ENCODE data around the gene PRR22.
"Not testable (repeated sequence)": the region's sequence is repeated elsewhere in the genome, so short reads cannot be mapped to it uniquely, and the experiment has no call there.

The PRR22 gene

GRCh38 chr19:5782945-5783919 is 1.3 kb downstream of the PRR22 start:
- H3K27me3 ChIP-seq (ENCODE audit: insufficient read depth, insufficient read length): no peaks in the 10 kb centered on the region
- H3K9ac ChIP-seq (ENCODE audit: insufficient read length, low read depth): no peak overlapping the region
- peaks cover 4% of the 10 kb centered on the region for H3K4me1 ChIP-seq (ENCODE audit: insufficient read depth, insufficient read length)
- no peak for DNase-seq (ENCODE audit: low read depth, low spot score)
- H3K9me3 ChIP-seq (ENCODE audit: insufficient read depth, low read length): no peaks in the 10 kb centered on the region
- H3K36me3 ChIP-seq (ENCODE audit: insufficient read depth, insufficient read length, low read length): peaks cover 63% of the 10 kb centered on the region
- no peak for TF ChIP-seq SUZ12 (IDR thresholded peaks at IDR 0.05; ENCODE audit: extremely low read depth, insufficient read depth, insufficient read length)
- no peak for TF ChIP-seq YY1 (IDR thresholded peaks at IDR 0.05; ENCODE audit: insufficient read depth, insufficient read length)
- no peak for TF ChIP-seq ZNF274 (IDR thresholded peaks at IDR 0.05; ENCODE audit: low read depth, low read length)
- H3K4me3 ChIP-seq (ENCODE audit: insufficient read length, low read depth): no peak overlapping the region

GRCh38 chr19:5782322-5782721 is 2.2 kb downstream of the PRR22 start:
- peaks cover 2% of the 10 kb centered on the region for H3K4me1 ChIP-seq (ENCODE audit: insufficient read depth, insufficient read length)
- no peak for TF ChIP-seq SUZ12 (IDR thresholded peaks at IDR 0.05; ENCODE audit: extremely low read depth, insufficient read depth, insufficient read length)
- no peak for TF ChIP-seq YY1 (IDR thresholded peaks at IDR 0.05; ENCODE audit: insufficient read depth, insufficient read length)
- no peak for TF ChIP-seq ZNF274 (IDR thresholded peaks at IDR 0.05; ENCODE audit: low read depth, low read length)
- H3K4me3 ChIP-seq (ENCODE audit: insufficient read length, low read depth): no peak overlapping the region
- DNase-seq (ENCODE audit: low read depth, low spot score): no peak
- peaks cover 54% of the 10 kb centered on the region for H3K36me3 ChIP-seq (ENCODE audit: insufficient read depth, insufficient read length, low read length)
- no peaks in the 10 kb centered on the region for H3K9me3 ChIP-seq (ENCODE audit: insufficient read depth, low read length)
- H3K9ac ChIP-seq (ENCODE audit: insufficient read length, low read depth): no peak overlapping the region
- H3K27me3 ChIP-seq (ENCODE audit: insufficient read depth, insufficient read length): no peaks in the 10 kb centered on the region

GRCh38 chr19:5780916-5781315 is 3.6 kb downstream of the PRR22 start:
- H3K9me3 ChIP-seq (ENCODE audit: insufficient read depth, low read length); DNase-seq (ENCODE audit: low read depth, low spot score); H3K4me3 ChIP-seq (ENCODE audit: insufficient read length, low read depth); H3K4me1 ChIP-seq (ENCODE audit: insufficient read depth, insufficient read length); H3K9ac ChIP-seq (ENCODE audit: insufficient read length, low read depth); H3K27me3 ChIP-seq (ENCODE audit: insufficient read depth, insufficient read length): not testable (repeated sequence)
- H3K36me3 ChIP-seq (ENCODE audit: insufficient read depth, insufficient read length, low read length): peaks cover 40% of the 10 kb centered on the region

- H3K9me3 ChIP-seq (ENCODE audit: insufficient read depth, low read length): no peaks in the 10 kb centered on the region
- peaks cover 2% of the 10 kb centered on the region for H3K4me1 ChIP-seq (ENCODE audit: insufficient read depth, insufficient read length)
- H3K9ac ChIP-seq (ENCODE audit: insufficient read length, low read depth): no peak overlapping the region
- TF ChIP-seq ZNF274 (IDR thresholded peaks at IDR 0.05; ENCODE audit: low read depth, low read length): no peak
- no peak for TF ChIP-seq SUZ12 (IDR thresholded peaks at IDR 0.05; ENCODE audit: extremely low read depth, insufficient read depth, insufficient read length)
- no peak for TF ChIP-seq YY1 (IDR thresholded peaks at IDR 0.05; ENCODE audit: insufficient read depth, insufficient read length)
- peaks cover 17% of the 10 kb centered on the region for H3K36me3 ChIP-seq (ENCODE audit: insufficient read depth, insufficient read length, low read length)
- no peak for DNase-seq (ENCODE audit: low read depth, low spot score)
- H3K27me3 ChIP-seq (ENCODE audit: insufficient read depth, insufficient read length): no peaks in the 10 kb centered on the region
- H3K4me3 ChIP-seq (ENCODE audit: insufficient read length, low read depth): no peak overlapping the region
Measured at GRCh38 chr19:5778402-5778801, 6.1 kb downstream of the PRR22 start.

GRCh38 chr19:5775668-5776309 is 8.8 kb downstream of the PRR22 start:
- peaks cover 10% of the 10 kb centered on the region for H3K4me1 ChIP-seq (ENCODE audit: insufficient read depth, insufficient read length)
- no peaks in the 10 kb centered on the region for H3K36me3 ChIP-seq (ENCODE audit: insufficient read depth, insufficient read length, low read length)
- H3K9ac ChIP-seq (ENCODE audit: insufficient read length, low read depth): no peak overlapping the region
- no peak for TF ChIP-seq SUZ12 (IDR thresholded peaks at IDR 0.05; ENCODE audit: extremely low read depth, insufficient read depth, insufficient read length)
- no peak for TF ChIP-seq YY1 (IDR thresholded peaks at IDR 0.05; ENCODE audit: insufficient read depth, insufficient read length)
- no peak for TF ChIP-seq ZNF274 (IDR thresholded peaks at IDR 0.05; ENCODE audit: low read depth, low read length)
- no peaks in the 10 kb centered on the region for H3K27me3 ChIP-seq (ENCODE audit: insufficient read depth, insufficient read length)
- H3K4me3 ChIP-seq (ENCODE audit: insufficient read length, low read depth): no peak overlapping the region
- H3K9me3 ChIP-seq (ENCODE audit: insufficient read depth, low read length): no peaks in the 10 kb centered on the region
- no peak for DNase-seq (ENCODE audit: low read depth, low spot score)

- Histone ChIP-seq H3K4me3 (ENCODE audit: insufficient read length, low read depth) (no peak overlapping the region), H3K36me3 (ENCODE audit: insufficient read depth, insufficient read length, low read length) (no peaks in the 10 kb centered on the region), H3K9me3 (ENCODE audit: insufficient read depth, low read length) (no peaks in the 10 kb centered on the region), H3K27me3 (ENCODE audit: insufficient read depth, insufficient read length) (no peaks in the 10 kb centered on the region), H3K9ac (ENCODE audit: insufficient read length, low read depth) (no peak overlapping the region), H3K4me1 (ENCODE audit: insufficient read depth, insufficient read length) (peaks cover 10% of the 10 kb centered on the region)
- DNase-seq (ENCODE audit: low read depth, low spot score): no peak
- no peak for TF ChIP-seq YY1 (IDR thresholded peaks at IDR 0.05; ENCODE audit: insufficient read depth, insufficient read length)
- TF ChIP-seq SUZ12 (IDR thresholded peaks at IDR 0.05; ENCODE audit: extremely low read depth, insufficient read depth, insufficient read length): no peak
- no peak for TF ChIP-seq ZNF274 (IDR thresholded peaks at IDR 0.05; ENCODE audit: low read depth, low read length)
Measured at GRCh38 chr19:5774921-5775320, 9.6 kb downstream of the PRR22 start.

GRCh38 chr19:5773276-5773675 is 11.3 kb downstream of the PRR22 start:
- no peaks in the 10 kb centered on the region for H3K36me3 ChIP-seq (ENCODE audit: insufficient read depth, insufficient read length, low read length)
- H3K9ac ChIP-seq (ENCODE audit: insufficient read length, low read depth): no peak overlapping the region
- no peaks in the 10 kb centered on the region for H3K27me3 ChIP-seq (ENCODE audit: insufficient read depth, insufficient read length)
- no peak for TF ChIP-seq ZNF274 (IDR thresholded peaks at IDR 0.05; ENCODE audit: low read depth, low read length)
- TF ChIP-seq SUZ12 (IDR thresholded peaks at IDR 0.05; ENCODE audit: extremely low read depth, insufficient read depth, insufficient read length): no peak
- TF ChIP-seq YY1 (IDR thresholded peaks at IDR 0.05; ENCODE audit: insufficient read depth, insufficient read length): no peak
- DNase-seq (ENCODE audit: low read depth, low spot score): no peak
- H3K4me3 ChIP-seq (ENCODE audit: insufficient read length, low read depth): no peak overlapping the region
- no peaks in the 10 kb centered on the region for H3K9me3 ChIP-seq (ENCODE audit: insufficient read depth, low read length)
- peaks cover 7% of the 10 kb centered on the region for H3K4me1 ChIP-seq (ENCODE audit: insufficient read depth, insufficient read length)
